ENCODE data around the gene DCTPP1.

Gene DCTPP1

DNA sequence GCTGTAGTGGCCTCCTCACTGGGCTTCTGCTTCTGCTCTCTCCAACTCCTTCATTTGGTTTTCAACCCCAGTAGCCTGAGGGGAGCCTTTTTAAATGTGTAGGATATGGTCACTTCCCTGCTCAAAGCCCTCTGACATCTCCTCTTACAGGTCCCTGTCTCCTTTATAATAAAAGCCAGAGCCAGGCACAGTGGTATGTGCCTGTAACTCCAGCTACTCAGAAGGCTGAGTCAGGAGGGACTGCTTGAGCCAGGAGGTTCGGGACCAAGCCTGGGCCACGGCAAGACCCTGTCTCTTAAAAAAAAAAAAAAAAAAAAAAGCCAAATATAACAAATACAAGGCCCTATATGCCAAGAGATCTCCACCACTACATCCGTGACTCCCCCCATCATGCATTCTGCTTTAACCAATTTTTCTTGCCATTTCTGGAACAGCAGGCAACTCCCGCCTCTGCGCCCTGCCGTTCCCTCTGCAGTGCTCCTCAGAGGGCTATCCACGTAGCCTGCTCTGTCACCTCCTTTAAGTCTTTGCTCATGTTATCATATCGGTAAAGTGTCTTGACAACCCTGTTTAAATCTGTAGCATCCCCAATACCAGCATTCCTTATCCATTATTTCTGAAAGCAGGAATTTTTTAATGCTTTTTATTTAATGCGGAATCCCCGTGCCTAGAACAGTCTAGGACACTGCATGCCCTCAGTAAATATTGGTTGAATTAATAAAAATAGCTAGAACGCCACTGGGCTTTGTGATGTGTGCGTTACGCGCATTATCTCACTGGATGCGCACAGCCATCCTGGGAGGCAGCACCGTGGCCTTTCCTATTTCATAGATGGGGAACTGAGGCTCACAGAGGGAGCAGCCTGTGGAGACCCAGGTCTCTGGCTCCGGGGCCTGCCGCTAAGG lies 13.0 kb downstream of the DCTPP1 start:
- peak overlapping the region; percentile 78 for H3K9ac ChIP-seq (ENCODE audit: low read depth, low read length, poor library complexity)
- no peak overlapping the region for H3K27ac ChIP-seq (replicated peaks; ENCODE audit: low read length)
- no peak overlapping the region for H3K4ac ChIP-seq (ENCODE audit: low read length)
- no CpG with 5 or more reads among the region's 18 CpGs for WGBS, 2 donors (ENCODE audit: extremely low coverage in 2 of 2, insufficient read length in 2 of 2, insufficient replicate concordance in 1 of 2)
- H4K8ac ChIP-seq (ENCODE audit: low read depth, low read length): no peak overlapping the region
- H2BK15ac ChIP-seq (ENCODE audit: low read length): no peak overlapping the region
- peak overlapping the region in 1 of 2 donors; percentile 84 for H3K4me3 ChIP-seq (ENCODE audit: low read length in 2 of 2)
- H2BK12ac ChIP-seq (ENCODE audit: low read length): no peak overlapping the region
- peak overlapping the region; percentile 96 for H3K23ac ChIP-seq (ENCODE audit: low read depth, low read length, poor library complexity)
- H4K91ac ChIP-seq (ENCODE audit: low read depth, low read length, poor library complexity): no peak overlapping the region
- peak overlapping the region; percentile 93 for H3K4me2 ChIP-seq (ENCODE audit: insufficient read depth, low read length, poor library complexity, severe bottlenecking)
- H3K36me3 ChIP-seq (replicated peaks in 1 of 2; ENCODE audit: control insufficient read depth in 2 of 2, insufficient read depth in 2 of 2, low read length in 2 of 2): peaks cover 11 to 86% of the 10 kb centered on the region in 2 donors
- no peak for DNase-seq (ENCODE audit: low spot score)
- peak overlapping the region; percentile 78 for H2AK5ac ChIP-seq (ENCODE audit: low read depth, low read length)
- H3K79me1 ChIP-seq (ENCODE audit: low read depth, low read length): peaks cover 3% of the 10 kb centered on the region
- no peak overlapping the region for H2BK5ac ChIP-seq (ENCODE audit: low read length)
- no peak overlapping the region for H3K14ac ChIP-seq (ENCODE audit: low read length)
- H3K9me3 ChIP-seq (replicated peaks in 1 of 2; ENCODE audit: control insufficient read depth in 2 of 2, insufficient read depth in 1 of 2, low read depth in 1 of 2, low read length in 2 of 2): no peaks in the 10 kb centered on the region
- H3K18ac ChIP-seq (ENCODE audit: low read length): peak overlapping the region; percentile 31
- no peaks in the 10 kb centered on the region for H3K27me3 ChIP-seq (ENCODE audit: control insufficient read depth in 3 of 3, insufficient read depth in 3 of 3, low read depth in 1 of 3, low read length in 3 of 3)
- H2AFZ ChIP-seq (ENCODE audit: low read length): no peak overlapping the region
- H3K4me1 ChIP-seq (ENCODE audit: control insufficient read depth in 2 of 2, insufficient read depth in 1 of 2, low read depth in 1 of 2, low read length in 2 of 2): peaks cover 0 to 2% of the 10 kb centered on the region in 2 donors
- H2BK120ac ChIP-seq (ENCODE audit: low read depth, low read length): no peak overlapping the region

DNA sequence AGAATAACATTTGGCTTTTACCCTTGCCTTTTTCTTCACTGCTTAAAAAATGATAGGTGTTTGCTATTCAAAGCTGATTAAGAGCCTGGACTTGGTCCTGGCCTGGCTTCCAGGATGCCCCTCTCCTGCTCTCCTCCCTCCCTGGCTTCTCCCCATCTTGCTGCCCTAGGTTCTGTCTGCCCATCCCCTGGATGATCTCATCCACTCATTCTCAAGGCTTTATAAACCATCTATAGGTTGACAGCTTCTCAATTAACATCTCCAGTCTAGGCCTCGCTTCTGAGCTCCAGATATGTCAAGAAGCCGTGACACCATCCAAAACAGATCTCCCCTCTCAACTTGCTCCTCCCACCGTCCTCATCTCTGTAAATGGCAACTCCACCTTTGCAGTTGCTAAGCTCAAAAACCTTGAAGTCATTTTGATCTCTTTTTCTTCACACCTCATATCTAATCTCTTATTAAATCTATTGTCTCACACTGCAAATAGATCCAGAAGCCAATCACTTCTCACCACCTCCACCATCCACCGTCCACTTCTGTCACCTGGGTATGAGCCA lies 13.7 kb downstream of the DCTPP1 start:
- Histone ChIP-seq H3K9me3 (replicated peaks in 1 of 2; ENCODE audit: control insufficient read depth in 2 of 2, insufficient read depth in 1 of 2, low read depth in 1 of 2, low read length in 2 of 2) (no peaks in the 10 kb centered on the region), H2BK5ac (ENCODE audit: low read length) (no peak overlapping the region), H3K79me1 (ENCODE audit: low read depth, low read length) (peaks cover 5% of the 10 kb centered on the region), H4K8ac (ENCODE audit: low read depth, low read length) (no peak overlapping the region), H2BK120ac (ENCODE audit: low read depth, low read length) (no peak overlapping the region), H2BK15ac (ENCODE audit: low read length) (no peak overlapping the region), H3K18ac (ENCODE audit: low read length) (no peak overlapping the region), H3K27me3 (ENCODE audit: control insufficient read depth in 3 of 3, insufficient read depth in 3 of 3, low read depth in 1 of 3, low read length in 3 of 3) (no peaks in the 10 kb centered on the region), H2AK5ac (ENCODE audit: low read depth, low read length) (no peak overlapping the region), H3K23ac (ENCODE audit: low read depth, low read length, poor library complexity) (no peak overlapping the region), H3K4me1 (ENCODE audit: control insufficient read depth in 2 of 2, insufficient read depth in 1 of 2, low read depth in 1 of 2, low read length in 2 of 2) (peaks cover 0 to 2% of the 10 kb centered on the region in 2 donors), H3K4me2 (ENCODE audit: insufficient read depth, low read length, poor library complexity, severe bottlenecking) (no peak overlapping the region), H3K14ac (ENCODE audit: low read length) (no peak overlapping the region), H3K36me3 (replicated peaks in 1 of 2; ENCODE audit: control insufficient read depth in 2 of 2, insufficient read depth in 2 of 2, low read length in 2 of 2) (peaks cover 15 to 86% of the 10 kb centered on the region in 2 donors), H3K4me3 (ENCODE audit: low read length in 2 of 2) (no peak overlapping the region), H3K9ac (ENCODE audit: low read depth, low read length, poor library complexity) (no peak overlapping the region), H2BK12ac (ENCODE audit: low read length) (no peak overlapping the region), H4K91ac (ENCODE audit: low read depth, low read length, poor library complexity) (no peak overlapping the region), H2AFZ (ENCODE audit: low read length) (no peak overlapping the region), H3K4ac (ENCODE audit: low read length) (no peak overlapping the region), H3K27ac (replicated peaks; ENCODE audit: low read length) (no peak overlapping the region)
- no peak for DNase-seq (ENCODE audit: low spot score)
- no CpG with 5 or more reads among the region's 4 CpGs for WGBS, 2 donors (ENCODE audit: extremely low coverage in 2 of 2, insufficient read length in 2 of 2, insufficient replicate concordance in 1 of 2)

DNA sequence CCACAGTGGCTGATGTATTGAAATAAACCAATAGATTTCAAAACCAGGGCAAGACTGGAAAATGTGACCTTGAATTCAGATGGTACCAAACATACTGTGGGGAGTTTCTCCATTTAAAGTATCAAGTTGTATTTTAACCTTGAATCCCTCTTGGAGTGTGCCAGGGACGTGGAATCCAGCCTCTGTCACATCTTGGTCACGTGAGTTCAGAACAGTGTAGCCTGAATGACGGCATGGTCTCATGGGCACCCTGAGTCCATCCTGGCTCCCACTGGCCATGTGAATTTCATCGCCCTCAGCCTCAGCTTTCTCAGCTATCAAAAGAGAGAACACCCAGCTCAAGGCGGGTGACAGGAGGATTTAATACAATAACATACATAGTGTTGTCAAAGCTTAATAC lies 15.7 kb downstream of the DCTPP1 start:
- no peak overlapping the region for H2BK15ac ChIP-seq (ENCODE audit: low read length)
- H2BK12ac ChIP-seq (ENCODE audit: low read length): no peak overlapping the region
- H3K27ac ChIP-seq (replicated peaks; ENCODE audit: low read length): no peak overlapping the region
- no peak overlapping the region for H2AFZ ChIP-seq (ENCODE audit: low read length)
- WGBS, 2 donors (ENCODE audit: extremely low coverage in 2 of 2, insufficient read length in 2 of 2, insufficient replicate concordance in 1 of 2): no CpG with 5 or more reads among the region's 5 CpGs
- no peak overlapping the region for H3K14ac ChIP-seq (ENCODE audit: low read length)
- peaks cover 19 to 80% of the 10 kb centered on the region in 2 donors for H3K36me3 ChIP-seq (replicated peaks in 1 of 2; ENCODE audit: control insufficient read depth in 2 of 2, insufficient read depth in 2 of 2, low read length in 2 of 2)
- no peak overlapping the region for H2BK5ac ChIP-seq (ENCODE audit: low read length)
- H3K27me3 ChIP-seq (ENCODE audit: control insufficient read depth in 3 of 3, insufficient read depth in 3 of 3, low read depth in 1 of 3, low read length in 3 of 3): no peaks in the 10 kb centered on the region
- no peak overlapping the region for H4K91ac ChIP-seq (ENCODE audit: low read depth, low read length, poor library complexity)
- H3K4ac ChIP-seq (ENCODE audit: low read length): no peak overlapping the region
- H3K79me1 ChIP-seq (ENCODE audit: low read depth, low read length): peaks cover 5% of the 10 kb centered on the region
- H3K9ac ChIP-seq (ENCODE audit: low read depth, low read length, poor library complexity): no peak overlapping the region
- no peaks in the 10 kb centered on the region for H3K9me3 ChIP-seq (replicated peaks in 1 of 2; ENCODE audit: control insufficient read depth in 2 of 2, insufficient read depth in 1 of 2, low read depth in 1 of 2, low read length in 2 of 2)
- no peak overlapping the region for H3K4me2 ChIP-seq (ENCODE audit: insufficient read depth, low read length, poor library complexity, severe bottlenecking)
- no peak overlapping the region for H3K4me3 ChIP-seq (ENCODE audit: low read length in 2 of 2)
- H3K23ac ChIP-seq (ENCODE audit: low read depth, low read length, poor library complexity): no peak overlapping the region
- no peak overlapping the region for H2AK5ac ChIP-seq (ENCODE audit: low read depth, low read length)
- H3K18ac ChIP-seq (ENCODE audit: low read length): no peak overlapping the region
- DNase-seq (ENCODE audit: low spot score): no peak
- peaks cover 2 to 3% of the 10 kb centered on the region in 2 donors for H3K4me1 ChIP-seq (ENCODE audit: control insufficient read depth in 2 of 2, insufficient read depth in 1 of 2, low read depth in 1 of 2, low read length in 2 of 2)
- H4K8ac ChIP-seq (ENCODE audit: low read depth, low read length): no peak overlapping the region
- no peak overlapping the region for H2BK120ac ChIP-seq (ENCODE audit: low read depth, low read length)

DNA sequence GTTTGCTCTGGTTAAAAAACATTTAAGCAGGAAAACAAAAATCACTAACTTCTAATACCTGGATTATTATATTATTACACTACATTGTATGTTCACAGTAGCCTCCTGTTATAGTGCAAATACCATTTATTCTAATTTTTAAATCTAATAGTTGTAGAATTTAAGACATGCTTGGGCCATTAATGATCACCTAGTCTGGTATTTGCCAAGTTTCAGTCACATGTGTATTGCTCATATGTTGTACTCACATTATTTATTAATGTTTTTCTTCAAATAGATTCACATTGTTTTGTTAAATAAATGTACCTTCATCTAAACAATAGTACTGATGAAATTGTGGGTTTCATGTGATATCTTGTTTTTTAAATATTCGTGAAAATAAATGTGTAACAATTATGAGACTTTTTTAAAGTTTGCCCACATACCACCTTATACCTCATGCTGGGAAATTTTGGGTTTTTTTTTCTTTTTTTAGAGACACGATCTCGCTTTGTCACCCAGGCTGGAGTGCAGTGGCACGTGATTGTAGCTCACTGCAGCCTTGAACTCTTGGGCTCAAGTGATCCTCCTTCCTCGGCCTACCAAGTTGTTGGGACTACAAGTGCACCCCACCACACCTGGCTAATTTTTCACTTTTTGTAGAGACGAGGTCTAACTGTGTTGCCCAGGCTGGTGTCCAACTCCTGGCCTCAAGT lies 16.6 kb downstream of the DCTPP1 start:
- no peak for DNase-seq (ENCODE audit: low spot score)
- H3K4me3 ChIP-seq (ENCODE audit: low read length in 2 of 2): no peak overlapping the region
- H3K9ac ChIP-seq (ENCODE audit: low read depth, low read length, poor library complexity): no peak overlapping the region
- H3K23ac ChIP-seq (ENCODE audit: low read depth, low read length, poor library complexity): no peak overlapping the region
- H3K4me2 ChIP-seq (ENCODE audit: insufficient read depth, low read length, poor library complexity, severe bottlenecking): no peak overlapping the region
- H3K36me3 ChIP-seq (replicated peaks in 1 of 2; ENCODE audit: control insufficient read depth in 2 of 2, insufficient read depth in 2 of 2, low read length in 2 of 2): peaks cover 19 to 78% of the 10 kb centered on the region in 2 donors
- H2AK5ac ChIP-seq (ENCODE audit: low read depth, low read length): no peak overlapping the region
- H3K27ac ChIP-seq (replicated peaks; ENCODE audit: low read length): no peak overlapping the region
- H2BK12ac ChIP-seq (ENCODE audit: low read length): no peak overlapping the region
- peaks cover 5% of the 10 kb centered on the region for H3K79me1 ChIP-seq (ENCODE audit: low read depth, low read length)
- no peak overlapping the region for H2AFZ ChIP-seq (ENCODE audit: low read length)
- H3K4me1 ChIP-seq (ENCODE audit: control insufficient read depth in 2 of 2, insufficient read depth in 1 of 2, low read depth in 1 of 2, low read length in 2 of 2): peaks cover 4 to 6% of the 10 kb centered on the region in 2 donors
- H3K18ac ChIP-seq (ENCODE audit: low read length): no peak overlapping the region
- H3K9me3 ChIP-seq (replicated peaks in 1 of 2; ENCODE audit: control insufficient read depth in 2 of 2, insufficient read depth in 1 of 2, low read depth in 1 of 2, low read length in 2 of 2): no peaks in the 10 kb centered on the region
- no peak overlapping the region for H3K4ac ChIP-seq (ENCODE audit: low read length)
- no peak overlapping the region for H4K91ac ChIP-seq (ENCODE audit: low read depth, low read length, poor library complexity)
- H4K8ac ChIP-seq (ENCODE audit: low read depth, low read length): no peak overlapping the region
- H2BK15ac ChIP-seq (ENCODE audit: low read length): no peak overlapping the region
- no peak overlapping the region for H2BK120ac ChIP-seq (ENCODE audit: low read depth, low read length)
- no peaks in the 10 kb centered on the region for H3K27me3 ChIP-seq (ENCODE audit: control insufficient read depth in 3 of 3, insufficient read depth in 3 of 3, low read depth in 1 of 3, low read length in 3 of 3)
- no peak overlapping the region for H2BK5ac ChIP-seq (ENCODE audit: low read length)
- no peak overlapping the region for H3K14ac ChIP-seq (ENCODE audit: low read length)
- no CpG with 5 or more reads among the region's 6 CpGs for WGBS, 2 donors (ENCODE audit: extremely low coverage in 2 of 2, insufficient read length in 2 of 2, insufficient replicate concordance in 1 of 2)

Measured in neuronal stem cell (in vitro differentiated cells).